Measurements from ENCODE around the gene PARD6A. TPM values are rescaled to one million over a fixed set of nuclear protein-coding genes. Genes with fewer than 3 reads are reported as not detected.

Gene PARD6A
- total RNA-seq, 1 experiment from 2014 or later, result 5.6 TPM

- Histone ChIP-seq H3K9ac (ENCODE audit: low read length) (no peak overlapping the region), H3K79me2 (ENCODE audit: insufficient read depth, low read length) (peaks cover 62% of the 10 kb centered on the region), H4K20me1 (ENCODE audit: insufficient read depth) (0 out of 2 replicates have a peak, but pooled peaks cover 3% of the 10 kb centered on the region), H3K9me3 (ENCODE audit: control insufficient read depth in 1 of 2, insufficient read depth in 1 of 2, low read depth in 1 of 2, low read length in 2 of 2) (no peaks in the 10 kb centered on the region), H2AFZ (ENCODE audit: low read depth, low read length, poor library complexity, severe bottlenecking) (no peak overlapping the region), H3K9me2 (ENCODE audit: insufficient read depth) (no peaks in the 10 kb centered on the region), H3K27me3 (ENCODE audit: insufficient read depth, low read length) (no peaks in the 10 kb centered on the region), H3K27ac (ENCODE audit: low read depth, low read length) (no peak overlapping the region), H3K4me3 (replicated peaks in 1 of 2; ENCODE audit: low read depth in 1 of 2, low read length in 2 of 2) (no peak overlapping the region), H3K4me2 (ENCODE audit: low read length) (no peak overlapping the region), H3K36me3 (ENCODE audit: control insufficient read depth in 1 of 2, insufficient read depth in 2 of 2, low read length in 2 of 2) (no peaks in the 10 kb centered on the region), H3K4me1 (ENCODE audit: control insufficient read depth in 1 of 2, insufficient read depth in 2 of 2, low read length in 2 of 2) (no peaks in the 10 kb centered on the region)
- TF ChIP-seq REST (IDR thresholded peaks at IDR 0.05; ENCODE audit: low read depth) (no peak), POLR2A (IDR thresholded peaks at IDR 0.05; ENCODE audit: borderline replicate concordance, extremely low read depth, insufficient read depth, insufficient read length) (no peak), ATF3 (IDR thresholded peaks at IDR 0.05) (no peak)
- no peak for ATAC-seq
- no TSS peak for BruUV-seq (replicated peaks)
- intact Hi-C loops (cut with micrococcal nuclease), result no loop called here
- RAD21 ChIA-PET (ENCODE audit: low non-redundant PET in 1 of 2, low total read pairs in 2 of 2, uncharacterized antibody in 2 of 2, unreplicated experiment in 2 of 2), result no interaction called here
- POLR2A ChIA-PET, result no interaction called here
- DNase-seq (ENCODE audit: low read depth, low spot score), result no peak
- CTCF ChIA-PET, result interaction anchor here (0.6 kb wide), 1 partner anchor 157 kb away, joined by 3 read pairs; no protein-coding TSS in a partner anchor
Observed at GRCh38 chr16:67708368-67708771, 47.6 kb downstream of the PARD6A start.

GRCh38 chr16:67709050-67709449 lies 48.3 kb downstream of the PARD6A start:
- no peak overlapping the region for H2AFZ ChIP-seq (ENCODE audit: low read depth, low read length, poor library complexity, severe bottlenecking)
- no peak overlapping the region for H3K9ac ChIP-seq (ENCODE audit: low read length)
- H3K79me2 ChIP-seq (ENCODE audit: insufficient read depth, low read length), result peaks cover 66% of the 10 kb centered on the region
- intact Hi-C loops (cut with micrococcal nuclease), result no loop called here
- H3K9me3 ChIP-seq (ENCODE audit: control insufficient read depth in 1 of 2, insufficient read depth in 1 of 2, low read depth in 1 of 2, low read length in 2 of 2), result no peaks in the 10 kb centered on the region
- no peak overlapping the region for H3K4me3 ChIP-seq (replicated peaks in 1 of 2; ENCODE audit: low read depth in 1 of 2, low read length in 2 of 2)
- RAD21 ChIA-PET (ENCODE audit: low non-redundant PET in 1 of 2, low total read pairs in 2 of 2, uncharacterized antibody in 2 of 2, unreplicated experiment in 2 of 2), result no interaction called here
- no TSS peak for BruUV-seq (replicated peaks)
- H3K4me2 ChIP-seq (ENCODE audit: low read length), result no peak overlapping the region
- ATAC-seq (no peak), DNase-seq (ENCODE audit: low read depth, low spot score) (no peak)
- H3K9me2 ChIP-seq (ENCODE audit: insufficient read depth), result no peaks in the 10 kb centered on the region
- 0 out of 2 replicates have a peak, but pooled peaks cover 3% of the 10 kb centered on the region for H4K20me1 ChIP-seq (ENCODE audit: insufficient read depth)
- POLR2A ChIA-PET, result no interaction called here
- H3K27me3 ChIP-seq (ENCODE audit: insufficient read depth, low read length), result no peaks in the 10 kb centered on the region
- H3K27ac ChIP-seq (ENCODE audit: low read depth, low read length), result no peak overlapping the region
- no peaks in the 10 kb centered on the region for H3K4me1 ChIP-seq (ENCODE audit: control insufficient read depth in 1 of 2, insufficient read depth in 2 of 2, low read length in 2 of 2)
- H3K36me3 ChIP-seq (ENCODE audit: control insufficient read depth in 1 of 2, insufficient read depth in 2 of 2, low read length in 2 of 2), result no peaks in the 10 kb centered on the region
- CTCF ChIA-PET, result interaction anchor here (1.3 kb wide), 1 partner anchor 10 kb away, joined by 4 read pairs; the partner anchor contains the start of gene GFOD2
- no peak for TF ChIP-seq SRF (IDR thresholded peaks at IDR 0.05; ENCODE audit: low read depth)
- no peak for TF ChIP-seq REST (IDR thresholded peaks at IDR 0.05; ENCODE audit: low read depth)
- TF ChIP-seq ATF3 (IDR thresholded peaks at IDR 0.05), result no peak
- no peak for TF ChIP-seq ZFX (IDR thresholded peaks at IDR 0.05)
- TF ChIP-seq RAD21 (IDR thresholded peaks at IDR 0.05; ENCODE audit: low read depth), result no peak
- no peak for TF ChIP-seq ELF1 (IDR thresholded peaks at IDR 0.05; ENCODE audit: borderline replicate concordance, low read depth)
- TF ChIP-seq YY1 (IDR thresholded peaks at IDR 0.05; ENCODE audit: extremely low read depth, insufficient replicate concordance, low read depth, low read length), result no peak
- TF ChIP-seq CTCF (IDR thresholded peaks at IDR 0.05 in 2 of 3, conservative IDR thresholded peaks at IDR 0.05 in 1 of 3; ENCODE audit: borderline replicate concordance in 1 of 3, insufficient read depth in 1 of 3, low read depth in 2 of 3, low read length in 2 of 3), result no peak

Data from HCT116 (cell line).